ENCODE measurements around the gene CCDC78. TPM values are rescaled to one million over a fixed set of nuclear protein-coding genes. Genes with fewer than 3 reads are reported as not detected.

CCDC78 gene
- total RNA-seq, 2 experiments from 2014 or later: 2.5 to 2.9 TPM

DNA sequence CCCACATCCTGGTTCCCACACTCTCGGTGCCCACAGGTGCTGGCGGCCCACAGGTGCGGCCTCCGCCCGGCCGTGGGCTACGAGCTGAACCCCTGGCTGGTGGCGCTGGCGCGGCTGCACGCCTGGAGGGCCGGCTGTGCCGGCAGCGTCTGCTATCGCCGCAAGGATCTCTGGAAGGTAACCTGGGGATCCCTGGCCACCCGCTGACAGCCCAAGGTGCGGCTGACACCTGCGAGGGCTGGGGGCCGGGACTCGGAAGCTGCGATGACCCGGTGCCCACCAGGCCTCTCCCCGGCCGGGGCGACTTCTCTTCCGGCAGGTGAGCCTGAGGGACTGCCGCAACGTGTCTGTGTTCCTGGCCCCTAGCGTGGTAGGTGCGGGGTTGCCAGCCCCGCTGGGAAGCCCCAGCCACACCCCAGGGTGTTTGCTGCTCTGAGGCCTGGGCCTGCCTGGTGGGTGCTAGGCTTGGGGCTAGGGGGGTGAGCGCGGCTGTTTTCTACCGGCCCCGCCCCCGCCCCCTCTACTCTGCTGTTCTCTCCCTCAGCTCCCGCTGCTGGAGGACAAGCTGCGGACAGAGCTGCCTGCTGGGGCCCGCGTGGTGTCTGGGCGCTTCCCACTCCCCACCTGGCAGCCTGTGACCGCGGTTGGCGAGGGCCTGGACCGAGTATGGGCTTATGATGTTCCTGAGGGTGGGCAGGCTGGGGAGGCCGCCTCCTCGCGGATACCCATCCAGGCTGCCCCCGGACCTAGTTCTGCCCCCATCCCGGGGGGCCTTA lies 4.3 kb downstream of the CCDC78 start:
- DNase-seq (no peak), ATAC-seq (no peak)
- Mint-ChIP-seq H3K27me3 (no peaks in the 10 kb centered on the region), H3K4me1 (peaks cover 23% of the 10 kb centered on the region), H3K9me3 (ENCODE audit: low read depth) (no peaks in the 10 kb centered on the region), H3K27ac (no peak overlapping the region), H3K36me3 (no peaks in the 10 kb centered on the region), H3K4me3 (no peak overlapping the region)
- CTCF ChIA-PET: interaction anchor here (0.6 to 5.2 kb wide), 15 partner anchors 8 to 481 kb away, joined by 3 to 22 read pairs (median 4); partner anchors contain the start of genes CHTF18, CIAO3, METTL26 and RPUSD1

DNA sequence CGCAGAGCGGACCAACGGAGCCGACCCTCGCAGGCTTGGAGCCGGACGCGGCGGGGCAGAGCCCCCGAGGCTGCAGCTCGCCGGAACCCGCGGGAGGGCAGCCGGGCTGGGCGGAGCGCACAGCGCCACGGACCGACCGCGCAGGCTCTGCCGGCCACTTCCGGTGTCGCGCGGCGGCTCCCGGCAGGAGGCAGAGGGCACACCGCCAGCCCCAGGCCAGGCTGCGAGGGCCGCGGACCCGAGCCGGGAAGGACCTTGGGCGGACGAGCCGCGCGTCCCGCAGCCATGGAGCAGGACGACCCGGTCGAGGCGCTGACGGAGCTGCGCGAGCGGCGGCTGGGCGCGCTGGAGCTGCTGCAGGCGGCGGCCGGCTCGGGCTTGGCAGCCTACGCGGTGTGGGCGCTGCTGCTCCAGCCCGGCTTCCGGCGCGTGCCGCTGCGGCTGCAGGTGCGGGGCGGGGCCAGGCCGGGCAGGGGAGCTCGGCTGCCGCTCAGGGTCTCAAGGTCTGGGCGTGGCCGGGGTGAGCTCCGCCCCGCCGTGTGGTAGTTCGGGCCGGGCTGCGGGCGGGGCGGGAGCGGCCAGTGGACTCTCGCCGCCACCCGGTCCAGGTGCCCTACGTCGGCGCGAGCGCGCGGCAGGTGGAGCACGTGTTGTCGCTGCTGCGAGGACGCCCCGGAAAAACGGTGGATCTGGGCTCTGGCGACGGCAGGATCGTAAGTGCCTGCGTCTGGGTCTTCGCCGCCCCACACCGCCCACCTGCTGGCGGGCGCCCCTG lies 5.1 kb downstream of the CCDC78 start, which contains the start of gene ANTKMT:
Gene ANTKMT (plus strand): TSS at position 157 of the 775 bp plus-strand sequence. CDS start 129 bp downstream, at position 286.
- Mint-ChIP-seq H3K9me3 (ENCODE audit: low read depth) (no peaks in the 10 kb centered on the region), H3K36me3 (no peaks in the 10 kb centered on the region), H3K4me3 (peak within 1 kb of the TSS; percentile 69), H3K4me1 (peaks cover 23% of the 10 kb centered on the region), H3K27me3 (peaks cover 4% of the 10 kb centered on the region), H3K27ac (peak within 1 kb of the TSS; percentile 72)
- ATAC-seq (peak; percentile 72), DNase-seq (peak; percentile 83)
- CTCF ChIA-PET: interaction anchor here (0.6 to 3.0 kb wide), 14 partner anchors 9 to 297 kb away, joined by 3 to 22 read pairs (median 4); partner anchors contain the start of genes CIAO3, METTL26, STUB1 and WDR90

DNA sequence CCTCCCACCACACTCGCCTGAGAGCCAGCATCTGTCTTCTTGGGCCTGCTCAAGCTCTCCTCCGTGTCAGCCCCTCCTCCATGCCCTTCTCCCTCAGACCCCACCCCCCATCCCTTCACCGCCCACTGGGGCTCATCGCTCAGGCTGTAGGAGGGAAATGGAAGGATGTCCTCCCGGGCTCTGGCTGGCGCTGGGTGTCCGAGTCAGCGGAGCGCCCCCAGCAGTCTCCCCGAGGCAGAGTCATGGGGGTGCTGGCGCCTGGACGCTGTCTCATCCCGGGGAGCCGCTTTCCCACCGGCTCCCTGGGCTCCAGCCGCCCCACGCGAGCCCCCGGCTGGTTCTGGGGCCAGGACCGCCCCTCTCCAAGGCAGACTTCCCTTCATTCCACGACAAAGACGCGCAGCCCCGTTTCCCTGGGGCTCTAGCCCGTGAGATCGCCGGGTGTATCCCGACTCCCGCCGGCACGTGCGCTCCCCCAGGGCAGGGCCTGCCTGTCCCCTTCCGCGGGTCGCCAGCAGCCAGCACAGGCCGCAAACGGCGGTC lies 5.7 kb downstream of the CCDC78 start:
- peak overlapping the region; percentile 72 for H3K27ac Mint-ChIP-seq
- DNase-seq (peak; percentile 65), ATAC-seq (peak; percentile 21)
- peak overlapping the region; percentile 69 for H3K4me3 Mint-ChIP-seq
- H3K4me1 Mint-ChIP-seq: peaks cover 25% of the 10 kb centered on the region
- H3K9me3 Mint-ChIP-seq (ENCODE audit: low read depth): no peaks in the 10 kb centered on the region
- H3K27me3 Mint-ChIP-seq: peaks cover 9% of the 10 kb centered on the region
- CTCF ChIA-PET: interaction anchor here (0.6 to 3.0 kb wide), 20 partner anchors 8 to 297 kb away, joined by 3 to 22 read pairs (median 4); partner anchors contain the start of genes CHTF18, CIAO3, RPUSD1 and STUB1
- H3K36me3 Mint-ChIP-seq: no peaks in the 10 kb centered on the region

DNA sequence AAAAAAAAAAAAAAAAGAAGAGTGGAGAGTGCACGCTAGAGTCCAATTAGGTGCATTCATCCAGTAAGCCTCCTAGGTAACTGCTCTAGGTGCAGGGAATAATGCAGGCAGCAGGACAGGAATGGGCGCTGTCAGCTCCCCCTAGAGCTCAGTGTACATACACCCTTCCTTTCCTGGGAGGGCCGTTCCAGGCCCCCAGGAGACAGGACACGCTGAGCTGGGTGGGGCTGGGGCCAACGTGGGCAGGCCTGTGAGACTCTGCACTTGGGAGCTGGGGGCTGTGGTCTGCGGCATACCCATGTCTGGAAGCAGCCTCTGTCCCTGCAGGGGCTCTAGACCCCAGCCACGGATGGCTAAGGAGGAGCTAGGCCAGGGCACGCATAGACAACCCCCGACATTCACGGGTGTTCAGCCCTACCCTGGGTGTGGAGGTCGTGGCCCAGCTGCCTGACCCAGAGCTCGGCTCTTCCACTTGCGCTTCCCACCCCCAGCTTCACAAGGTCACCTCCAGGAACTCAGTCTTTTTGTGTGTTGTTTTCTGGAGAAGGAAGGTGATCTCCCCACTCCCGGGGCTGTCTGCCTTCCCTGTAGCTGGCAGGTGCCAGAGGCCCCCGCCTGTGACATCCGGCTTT lies 6.3 kb downstream of the CCDC78 start:
- peak overlapping the region; percentile 69 for H3K4me3 Mint-ChIP-seq
- ATAC-seq: peak; percentile 9

DNA sequence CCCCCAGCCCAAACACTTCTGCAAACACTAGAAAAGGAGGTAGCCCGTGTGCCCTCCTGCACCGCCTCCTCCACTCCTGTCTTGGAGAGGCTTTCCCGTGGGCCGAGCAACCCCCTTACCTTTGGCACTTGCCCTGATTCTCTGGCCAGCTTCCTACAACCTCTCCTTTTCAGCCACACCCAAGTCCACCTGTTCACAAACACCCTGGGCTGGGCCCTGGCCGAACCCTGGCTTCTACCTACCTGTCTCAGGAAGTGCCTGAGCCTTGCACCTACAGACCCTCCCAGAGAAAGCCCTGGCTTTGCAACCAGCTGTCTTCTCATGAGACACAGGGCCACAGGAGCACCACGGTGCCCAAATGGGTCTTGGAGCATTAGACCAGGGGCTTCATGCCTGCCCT lies 7.3 kb downstream of the CCDC78 start:
- Mint-ChIP-seq H3K4me3 (no peak overlapping the region), H3K36me3 (no peaks in the 10 kb centered on the region), H3K9me3 (ENCODE audit: low read depth) (no peaks in the 10 kb centered on the region), H3K27ac (no peak overlapping the region), H3K4me1 (peaks cover 25% of the 10 kb centered on the region), H3K27me3 (peaks cover 9% of the 10 kb centered on the region)
- CTCF ChIA-PET: interaction anchor here (1.7 to 2.9 kb wide), 5 partner anchors 9 to 69 kb away, joined by 4 to 18 read pairs (median 7); partner anchors contain the start of genes CHTF18, RPUSD1 and STUB1
- ATAC-seq: no peak
- DNase-seq: no peak

More for the DNA sequence above, 6.3 kb downstream of the CCDC78 start:
- CTCF ChIA-PET: interaction anchor here (0.7 to 2.9 kb wide), 14 partner anchors 7 to 296 kb away, joined by 3 to 18 read pairs (median 4); partner anchors contain the start of genes CHTF18, CIAO3, RPUSD1 and STUB1
- Mint-ChIP-seq H3K36me3 (no peaks in the 10 kb centered on the region), H3K9me3 (ENCODE audit: low read depth) (no peaks in the 10 kb centered on the region), H3K4me1 (peaks cover 25% of the 10 kb centered on the region), H3K27me3 (peaks cover 9% of the 10 kb centered on the region), H3K27ac (peak overlapping the region; percentile 72)
- DNase-seq: no peak

DNA sequence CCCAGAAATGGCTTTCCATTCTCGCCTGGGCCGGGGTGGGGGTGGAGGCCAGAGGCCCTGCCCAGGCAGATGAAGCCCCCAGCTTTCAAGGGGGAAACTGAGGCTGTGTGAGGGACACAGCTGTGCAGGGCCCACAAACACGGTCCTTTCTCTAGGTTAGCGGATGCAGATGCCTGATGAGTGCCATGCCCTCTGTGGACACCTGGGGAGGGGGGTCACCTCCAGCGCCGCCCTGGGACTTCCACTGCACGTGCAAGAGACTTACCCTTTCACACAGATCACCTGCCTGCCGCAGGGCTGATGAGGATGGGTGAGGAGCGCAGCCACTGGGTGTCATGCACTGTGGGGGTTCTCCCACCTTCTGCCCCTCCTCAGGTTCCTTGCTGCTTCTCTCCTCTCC lies 7.9 kb downstream of the CCDC78 start:
- Mint-ChIP-seq H3K27ac (no peak overlapping the region), H3K27me3 (peaks cover 9% of the 10 kb centered on the region), H3K9me3 (ENCODE audit: low read depth) (no peaks in the 10 kb centered on the region)

DNA sequence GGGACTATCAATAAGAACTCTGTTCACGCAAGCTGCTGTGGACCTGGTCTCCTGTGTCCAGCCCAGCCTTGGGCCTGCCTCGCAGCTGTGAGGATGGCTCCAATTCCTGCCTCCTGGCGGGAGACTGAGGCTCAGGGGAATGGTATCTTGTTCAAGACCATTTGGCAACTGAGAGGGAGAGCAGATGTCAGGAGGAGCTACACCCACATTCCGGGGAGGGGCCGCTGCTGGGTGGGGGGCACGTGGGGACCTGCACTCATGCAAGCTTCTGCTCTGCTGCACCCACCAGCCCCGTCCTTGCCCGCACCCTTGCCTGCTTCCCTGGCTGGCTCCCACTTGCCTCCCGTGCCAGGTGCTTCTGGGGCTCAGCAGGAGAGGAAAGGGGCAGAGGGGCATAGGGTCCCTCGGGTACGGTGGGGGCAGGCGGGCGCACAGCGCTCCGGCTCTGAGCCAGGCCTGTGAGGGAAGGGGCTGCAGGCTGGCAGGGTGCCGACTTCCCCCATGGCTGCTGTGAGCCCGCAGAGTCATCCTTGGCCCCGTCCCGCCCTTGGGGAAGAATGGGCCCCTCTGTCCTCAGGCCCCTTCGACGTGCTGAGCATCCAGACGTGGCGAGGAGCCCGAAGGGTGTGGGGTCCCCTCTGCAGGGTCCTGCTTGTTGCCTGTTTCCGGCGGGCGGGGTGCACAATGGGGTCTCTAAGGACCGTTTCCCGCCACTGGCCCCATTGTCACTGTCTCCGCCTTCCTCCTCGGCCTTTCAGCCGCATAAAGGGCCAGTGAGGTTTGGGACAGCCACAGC lies 8.6 kb downstream of the CCDC78 start:
- Mint-ChIP-seq H3K4me3 (no peak overlapping the region), H3K4me1 (peaks cover 27% of the 10 kb centered on the region), H3K9me3 (ENCODE audit: low read depth) (no peaks in the 10 kb centered on the region), H3K27ac (no peak overlapping the region), H3K36me3 (no peaks in the 10 kb centered on the region), H3K27me3 (peaks cover 12% of the 10 kb centered on the region)
- no peak for ATAC-seq
- CTCF ChIA-PET: interaction anchor here (6.4 kb wide), 1 partner anchor 68 kb away, joined by 116 read pairs; the partner anchor contains the start of genes CHTF18 and RPUSD1
- no peak for DNase-seq

More for the DNA sequence above, 7.9 kb downstream of the CCDC78 start:
- DNase-seq (no peak), ATAC-seq (no peak)
- no peak overlapping the region for H3K4me3 Mint-ChIP-seq
- CTCF ChIA-PET: no interaction called here
- peaks cover 25% of the 10 kb centered on the region for H3K4me1 Mint-ChIP-seq
- H3K36me3 Mint-ChIP-seq: no peaks in the 10 kb centered on the region

DNA sequence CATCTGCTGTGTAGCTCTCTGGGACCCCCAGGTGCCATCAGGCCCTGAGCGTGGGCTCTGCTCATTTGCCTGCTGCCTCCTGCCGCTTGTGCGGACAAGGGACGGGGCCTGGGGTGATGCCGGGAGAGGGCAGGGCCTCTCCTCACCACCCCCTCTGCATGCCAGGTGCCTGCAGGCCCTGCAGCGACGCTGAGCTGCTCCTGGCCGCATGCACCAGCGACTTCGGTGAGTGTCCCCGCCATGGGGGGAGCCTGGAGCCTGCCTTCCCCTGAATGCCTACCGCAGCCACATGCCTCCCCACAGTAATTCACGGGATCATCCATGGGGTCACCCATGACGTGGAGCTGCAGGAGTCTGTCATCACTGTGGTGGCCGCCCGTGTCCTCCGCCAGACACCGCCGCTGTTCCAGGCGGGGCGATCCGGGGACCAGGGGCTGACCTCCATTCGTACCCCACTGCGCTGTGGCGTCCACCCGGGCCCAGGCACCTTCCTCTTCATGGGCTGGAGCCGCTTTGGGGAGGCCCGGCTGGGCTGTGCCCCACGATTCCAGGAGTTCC lies 9.4 kb downstream of the CCDC78 start:
- Mint-ChIP-seq H3K27ac (no peak overlapping the region), H3K4me1 (peaks cover 26% of the 10 kb centered on the region), H3K36me3 (no peaks in the 10 kb centered on the region), H3K4me3 (no peak overlapping the region), H3K9me3 (ENCODE audit: low read depth) (no peaks in the 10 kb centered on the region), H3K27me3 (peaks cover 14% of the 10 kb centered on the region)
- CTCF ChIA-PET: interaction anchor here (1.2 to 6.4 kb wide), 4 partner anchors 9 to 69 kb away, joined by 12 to 116 read pairs (median 28); partner anchors contain the start of genes CCDC78, CHTF18, CIAO3 and HAGHL
- no peak for ATAC-seq
- DNase-seq: no peak

DNA sequence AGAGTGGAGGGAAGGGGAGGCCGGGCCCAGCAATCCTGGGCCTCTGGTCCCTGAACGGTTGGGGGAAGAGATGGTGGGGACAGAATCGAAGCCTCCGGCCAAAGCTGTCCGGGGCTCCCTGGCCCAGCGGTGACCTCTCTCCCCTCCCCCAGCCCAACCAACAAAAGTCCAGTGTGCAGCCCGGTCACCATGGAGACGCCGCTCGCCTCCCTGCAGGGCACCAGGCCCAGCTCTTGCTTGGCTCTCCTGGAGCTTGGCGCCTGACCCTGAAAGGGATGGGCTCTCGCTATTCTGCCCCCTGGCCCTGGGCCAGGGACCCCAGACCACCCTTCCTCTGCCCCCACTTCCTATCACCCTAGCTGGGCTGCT lies 10.1 kb downstream of the CCDC78 start:
- CTCF ChIA-PET: interaction anchor here (1.0 to 6.4 kb wide), 6 partner anchors 10 to 70 kb away, joined by 3 to 116 read pairs (median 18); partner anchors contain the start of genes CCDC78, CHTF18, CIAO3 and HAGHL
- DNase-seq (no peak), ATAC-seq (no peak)
- Mint-ChIP-seq H3K4me1 (peaks cover 25% of the 10 kb centered on the region), H3K27ac (no peak overlapping the region), H3K36me3 (no peaks in the 10 kb centered on the region), H3K4me3 (peak overlapping the region; percentile 60), H3K27me3 (peaks cover 14% of the 10 kb centered on the region), H3K9me3 (ENCODE audit: low read depth) (no peaks in the 10 kb centered on the region)

DNA sequence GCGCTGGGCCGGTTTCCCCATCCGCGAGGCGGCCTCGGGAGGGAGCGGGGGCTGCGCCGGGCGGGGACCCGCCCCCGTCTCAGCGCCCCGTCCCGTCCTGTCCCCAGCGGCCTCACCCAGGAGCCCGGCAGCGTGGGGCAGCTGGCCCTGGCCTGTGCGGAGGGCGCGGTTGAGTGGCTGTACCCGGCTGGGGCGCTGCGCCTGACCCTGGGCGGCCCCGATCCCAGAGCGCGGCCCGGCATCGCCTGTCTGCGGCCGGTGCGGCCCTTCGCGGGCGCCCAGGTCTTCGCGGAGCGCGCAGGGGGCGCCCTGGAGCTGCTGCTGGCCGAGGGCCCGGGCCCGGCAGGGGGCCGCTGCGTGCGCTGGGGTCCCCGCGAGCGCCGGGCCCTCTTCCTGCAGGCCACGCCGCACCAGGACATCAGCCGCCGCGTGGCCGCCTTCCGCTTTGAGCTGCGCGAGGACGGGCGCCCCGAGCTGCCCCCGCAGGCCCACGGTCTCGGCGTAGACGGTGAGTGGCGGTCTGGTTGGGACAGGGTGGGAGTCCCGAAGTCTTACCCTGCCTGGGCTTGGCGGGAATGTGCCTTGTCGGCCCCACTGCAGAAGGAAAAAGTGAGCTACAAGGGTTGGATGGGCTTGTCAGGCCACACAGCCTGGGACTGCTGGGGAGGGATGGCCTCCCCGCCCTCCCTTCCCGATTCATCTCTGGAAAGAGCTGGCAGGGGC lies 10.6 kb downstream of the CCDC78 start:
- no peak overlapping the region for H3K27ac Mint-ChIP-seq
- DNase-seq: no peak

More for the DNA sequence above, 10.6 kb downstream of the CCDC78 start:
- Mint-ChIP-seq H3K4me1 (peaks cover 25% of the 10 kb centered on the region), H3K4me3 (peak overlapping the region; percentile 60), H3K27me3 (peaks cover 14% of the 10 kb centered on the region), H3K9me3 (ENCODE audit: low read depth) (no peaks in the 10 kb centered on the region), H3K36me3 (no peaks in the 10 kb centered on the region)
- ATAC-seq: peak; percentile 17
- CTCF ChIA-PET: interaction anchor here (1.0 to 6.4 kb wide), 8 partner anchors 10 to 70 kb away, joined by 3 to 116 read pairs (median 9); partner anchors contain the start of genes CCDC78, CHTF18, CIAO3 and HAGHL
